Endothelial cell of umbilical vein (primary cell): ENCODE data around the gene EHMT1.

Experiments used
- EZH2 ChIP-seq: IDR thresholded peaks from 2 replicates; pipeline ENCODE4 v1.6.1; 2012; ENCODE audit warnings: borderline replicate concordance, low read depth, mild to moderate bottlenecking, moderate library complexity, low read length, inconsistent platforms; ENCODE audit not compliant: severe bottlenecking
- FOS ChIP-seq: IDR thresholded peaks from 2 replicates; pipeline ENCODE4 v1.6.1; 2011; ENCODE audit warnings: mild to moderate bottlenecking, low read length, moderate library complexity, borderline replicate concordance; ENCODE audit not compliant: insufficient read depth
- MAX ChIP-seq: IDR thresholded peaks from 2 replicates; pipeline ENCODE4 v1.6.1; 2011; ENCODE audit not compliant: insufficient read depth, insufficient read length
- MYC ChIP-seq: IDR thresholded peaks from one replicate; pipeline ENCODE4 v1.6.1; 2011; ENCODE audit warnings: mild to moderate bottlenecking, low read depth, low read length
- POLR2A ChIP-seq: IDR thresholded peaks from 2 replicates; pipeline ENCODE4 v1.6.1; 2012; ENCODE audit warnings: low read depth, mild to moderate bottlenecking, control low read depth, low read length
- POLR2AphosphoS5 ChIP-seq: IDR thresholded peaks from 2 replicates; pipeline ENCODE4 v1.6.1; 2012; ENCODE audit warnings: low read depth, mild to moderate bottlenecking, control low read depth, low read length, moderate library complexity; ENCODE audit not compliant: insufficient read depth
- TF ChIP-seq, protein P1 (sequence below), 2 donors: IDR thresholded peaks; 1 replicate in 1 of 2; 2 replicates in 1 of 2; pipeline ENCODE4 v1.5.1; 2011; ENCODE audit warnings: low read length in 2 of 2, mild to moderate bottlenecking in 2 of 2, moderate library complexity in 2 of 2, control low read depth in 1 of 2, inconsistent platforms in 1 of 2, low read depth in 1 of 2; ENCODE audit not compliant: insufficient read depth in 1 of 2; ENCODE audit errors: extremely low read depth in 1 of 2

DNA sequence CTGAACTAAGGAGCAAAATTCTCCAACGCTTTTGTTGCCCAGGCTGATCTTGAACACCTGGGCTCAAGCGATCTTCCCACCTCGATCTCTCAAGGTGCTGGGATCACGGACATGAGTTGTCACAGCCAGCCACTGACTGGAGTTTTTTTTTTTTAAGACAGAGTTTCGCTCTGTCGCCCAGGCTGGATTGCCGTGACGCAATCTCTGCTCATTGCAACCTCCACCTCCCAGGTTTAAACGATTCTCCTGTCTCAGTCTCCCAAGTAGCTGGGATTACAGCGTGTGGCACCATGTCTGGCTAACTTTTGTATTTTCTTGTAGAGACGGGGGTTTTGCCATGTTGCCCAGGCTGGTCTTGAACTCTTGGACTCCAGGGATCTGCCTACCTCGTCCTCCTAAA is 58.2 kb downstream of the EHMT1 start:
- TF ChIP-seq FOS: no peak
- TF ChIP-seq, protein P1, sequence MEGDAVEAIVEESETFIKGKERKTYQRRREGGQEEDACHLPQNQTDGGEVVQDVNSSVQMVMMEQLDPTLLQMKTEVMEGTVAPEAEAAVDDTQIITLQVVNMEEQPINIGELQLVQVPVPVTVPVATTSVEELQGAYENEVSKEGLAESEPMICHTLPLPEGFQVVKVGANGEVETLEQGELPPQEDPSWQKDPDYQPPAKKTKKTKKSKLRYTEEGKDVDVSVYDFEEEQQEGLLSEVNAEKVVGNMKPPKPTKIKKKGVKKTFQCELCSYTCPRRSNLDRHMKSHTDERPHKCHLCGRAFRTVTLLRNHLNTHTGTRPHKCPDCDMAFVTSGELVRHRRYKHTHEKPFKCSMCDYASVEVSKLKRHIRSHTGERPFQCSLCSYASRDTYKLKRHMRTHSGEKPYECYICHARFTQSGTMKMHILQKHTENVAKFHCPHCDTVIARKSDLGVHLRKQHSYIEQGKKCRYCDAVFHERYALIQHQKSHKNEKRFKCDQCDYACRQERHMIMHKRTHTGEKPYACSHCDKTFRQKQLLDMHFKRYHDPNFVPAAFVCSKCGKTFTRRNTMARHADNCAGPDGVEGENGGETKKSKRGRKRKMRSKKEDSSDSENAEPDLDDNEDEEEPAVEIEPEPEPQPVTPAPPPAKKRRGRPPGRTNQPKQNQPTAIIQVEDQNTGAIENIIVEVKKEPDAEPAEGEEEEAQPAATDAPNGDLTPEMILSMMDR (IDR thresholded peaks at IDR 0.05; ENCODE audit: extremely low read depth in 1 of 2, insufficient read depth in 1 of 2, low read depth in 1 of 2, low read length in 2 of 2): no peak
- no peak for TF ChIP-seq POLR2A
- TF ChIP-seq EZH2: no peak
- no peak for TF ChIP-seq MAX
- no peak for TF ChIP-seq MYC
- TF ChIP-seq POLR2AphosphoS5: no peak
